Neuron (in vitro differentiated cells): ENCODE measurements around the gene SUZ12.
A peak's percentile ranks its signal among the peaks of the same experiment; 100 is the strongest.
"Not testable (repeated sequence)": the region's sequence is repeated elsewhere in the genome, so short reads cannot be mapped to it uniquely, and the experiment has no call there.

Source experiments
- H2AFZ ChIP-seq: one replicate; pipeline ENCODE4 v1.6.1; 2013; ENCODE audit warnings: low read depth, mild to moderate bottlenecking, inconsistent platforms, low read length, moderate library complexity
- H3K27me3 ChIP-seq: one replicate; pipeline ENCODE4 v1.6.1; 2013; ENCODE audit warnings: low read length; ENCODE audit not compliant: insufficient read depth
- H3K36me3 ChIP-seq: one replicate; pipeline ENCODE4 v1.6.1; 2013; ENCODE audit warnings: low read length; ENCODE audit not compliant: insufficient read depth
- H3K4me1 ChIP-seq: one replicate; pipeline ENCODE4 v1.6.1; 2013; ENCODE audit warnings: low read length; ENCODE audit not compliant: insufficient read depth
- H3K4me3 ChIP-seq: 2 replicates; pipeline ENCODE4 v1.5.1; 2013; ENCODE audit warnings: mild to moderate bottlenecking, low read length, moderate library complexity
- H3K9me3 ChIP-seq: one replicate; pipeline ENCODE4 v1.6.1; 2013; ENCODE audit warnings: low read length

Gene SUZ12

GRCh38 chr17:31936615-31937609 lies at the start of gene SUZ12:
TSS of gene SUZ12 (plus strand) at chr17:31937007. CDS start at chr17:31937247, 240 bp downstream.
- not testable (repeated sequence) for H3K27me3 ChIP-seq, H3K36me3 ChIP-seq, H3K4me1 ChIP-seq, H3K9me3 ChIP-seq
- peak within 1 kb of the TSS; percentile 97 for H3K4me3 ChIP-seq
- H2AFZ ChIP-seq = peak within 1 kb of the TSS; percentile 95

DNA sequence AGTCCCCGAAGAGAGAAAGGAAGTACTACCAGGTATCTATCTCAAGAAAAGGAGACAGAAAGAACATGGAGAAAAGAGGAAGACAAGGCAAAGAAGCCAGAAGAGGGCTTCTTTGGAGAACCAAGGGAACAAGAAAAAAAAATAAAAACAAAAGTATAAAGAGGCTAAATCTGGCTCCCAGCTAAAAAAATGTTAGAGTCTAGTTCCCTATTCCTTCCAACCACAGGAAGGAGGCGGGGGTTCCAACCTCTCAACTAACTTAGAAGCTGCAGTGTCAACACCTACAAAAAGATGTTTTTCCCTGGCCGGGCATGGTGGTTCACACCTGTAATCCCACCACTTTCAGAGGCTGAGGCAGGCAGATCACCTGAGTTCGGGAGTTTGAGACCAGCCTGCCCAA lies 48.7 kb upstream of the SUZ12 start:
- H3K27me3 ChIP-seq = no peaks in the 10 kb centered on the region
- H3K4me3 ChIP-seq = no peak overlapping the region
- H3K9me3 ChIP-seq = no peaks in the 10 kb centered on the region
- H3K4me1 ChIP-seq = no peaks in the 10 kb centered on the region
- peaks cover 74% of the 10 kb centered on the region for H3K36me3 ChIP-seq
- H2AFZ ChIP-seq = no peak overlapping the region

DNA sequence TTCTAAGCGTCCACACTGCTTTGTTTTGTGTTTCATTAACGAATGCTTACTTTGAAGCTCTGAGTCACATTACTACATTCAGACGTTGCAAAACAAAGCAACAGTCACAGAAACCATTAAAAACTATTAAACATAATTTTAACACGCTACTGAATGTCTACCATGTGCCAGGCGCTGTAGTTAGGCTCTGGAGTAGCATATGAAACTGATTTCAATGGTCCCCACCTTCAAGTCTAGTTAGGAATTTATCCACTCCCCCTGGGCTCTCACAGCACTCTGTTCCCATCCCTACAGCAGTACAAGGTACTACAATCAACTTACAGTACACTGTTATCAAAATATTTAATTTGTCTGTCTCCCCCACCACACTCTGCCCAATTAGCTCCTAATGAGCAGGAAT lies 35.9 kb upstream of the SUZ12 start:
- peak overlapping the region; percentile 10 for H2AFZ ChIP-seq
- H3K4me3 ChIP-seq = peak overlapping the region; percentile 70
- no peaks in the 10 kb centered on the region for H3K27me3 ChIP-seq
- H3K9me3 ChIP-seq = no peaks in the 10 kb centered on the region
- H3K4me1 ChIP-seq = peaks cover 3% of the 10 kb centered on the region
- H3K36me3 ChIP-seq = peaks cover 30% of the 10 kb centered on the region

DNA sequence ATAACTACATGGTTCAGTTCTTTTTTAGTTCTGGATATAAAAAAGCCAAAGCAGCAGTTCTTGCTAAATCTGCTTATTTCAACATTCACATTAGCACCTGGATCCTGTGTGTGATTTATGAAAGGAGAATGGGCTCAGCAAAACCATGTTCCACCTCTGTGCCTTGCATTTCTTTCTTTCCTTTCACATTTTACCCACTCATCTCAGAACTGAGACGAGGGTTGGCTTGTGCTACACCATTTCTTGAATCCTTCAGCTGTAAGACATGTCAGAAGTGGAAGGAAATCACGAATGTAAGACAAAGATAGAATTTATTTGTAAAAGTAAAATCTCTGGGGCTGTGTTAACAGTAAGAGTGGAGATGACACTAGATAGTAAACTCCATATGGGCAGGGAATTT lies 34.1 kb upstream of the SUZ12 start:
- H3K4me3 ChIP-seq = no peak overlapping the region
- H3K9me3 ChIP-seq = no peaks in the 10 kb centered on the region
- H3K4me1 ChIP-seq = peaks cover 3% of the 10 kb centered on the region
- H2AFZ ChIP-seq = peak overlapping the region; percentile 76
- peaks cover 15% of the 10 kb centered on the region for H3K36me3 ChIP-seq
- no peaks in the 10 kb centered on the region for H3K27me3 ChIP-seq

GRCh38 chr17:31903401-31903800 lies 33.4 kb upstream of the SUZ12 start:
- H3K9me3 ChIP-seq = no peaks in the 10 kb centered on the region
- H2AFZ ChIP-seq = no peak overlapping the region
- H3K36me3 ChIP-seq = peaks cover 8% of the 10 kb centered on the region
- peaks cover 3% of the 10 kb centered on the region for H3K4me1 ChIP-seq
- no peaks in the 10 kb centered on the region for H3K27me3 ChIP-seq
- H3K4me3 ChIP-seq = no peak overlapping the region

DNA sequence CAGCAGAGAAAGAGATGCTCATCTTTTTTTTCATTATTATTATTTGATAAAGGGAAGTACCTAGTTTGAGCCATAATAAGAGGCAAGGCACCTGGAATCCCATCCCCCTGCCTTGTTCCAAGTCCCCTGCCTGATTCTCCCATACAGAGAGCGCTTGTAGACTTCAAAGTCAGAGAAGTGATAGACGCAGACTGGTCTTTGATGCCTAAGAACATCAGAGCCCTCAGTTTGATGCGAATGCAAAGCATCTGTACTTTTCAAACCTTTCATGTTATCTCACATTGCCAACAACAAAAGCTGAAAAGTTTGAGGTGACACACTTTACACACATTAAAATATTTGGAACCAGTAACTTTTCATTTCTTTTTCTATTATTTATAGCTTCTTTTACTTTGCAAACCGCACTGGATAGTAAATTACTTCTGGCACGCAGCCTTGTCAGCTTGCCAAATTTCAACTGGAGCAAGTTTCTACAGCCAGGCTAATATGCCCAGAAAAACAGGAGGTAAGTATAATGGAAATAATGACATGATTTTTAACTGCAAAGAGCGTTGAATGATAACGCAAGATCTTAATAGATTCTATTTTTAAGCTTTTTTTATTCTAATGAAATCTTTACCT lies 29.4 kb upstream of the SUZ12 start:
- no peaks in the 10 kb centered on the region for H3K36me3 ChIP-seq
- no peak overlapping the region for H3K4me3 ChIP-seq
- no peak overlapping the region for H2AFZ ChIP-seq
- no peaks in the 10 kb centered on the region for H3K27me3 ChIP-seq
- H3K9me3 ChIP-seq = no peaks in the 10 kb centered on the region
- H3K4me1 ChIP-seq = no peaks in the 10 kb centered on the region

DNA sequence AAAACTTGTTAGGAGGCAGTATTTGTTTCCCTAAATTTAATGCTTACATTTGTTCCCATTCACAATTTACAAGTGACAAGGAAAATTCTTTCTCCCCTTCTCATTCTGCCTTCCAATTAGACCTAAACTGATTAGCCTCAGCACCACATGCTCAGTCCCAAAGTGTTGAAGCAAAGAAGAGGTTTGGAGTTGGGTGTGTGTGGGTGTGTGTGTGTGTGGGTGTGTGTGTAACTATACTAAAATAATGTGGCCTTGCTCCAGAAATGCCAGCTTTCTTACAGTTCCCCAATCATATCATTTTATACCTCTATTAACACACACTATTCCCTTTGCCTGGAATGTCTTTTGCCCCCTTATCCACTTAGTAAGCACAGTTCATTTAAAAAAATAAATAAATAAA lies 28.4 kb upstream of the SUZ12 start:
- no peaks in the 10 kb centered on the region for H3K4me1 ChIP-seq
- no peaks in the 10 kb centered on the region for H3K9me3 ChIP-seq
- H3K4me3 ChIP-seq = no peak overlapping the region
- no peak overlapping the region for H2AFZ ChIP-seq
- no peaks in the 10 kb centered on the region for H3K36me3 ChIP-seq
- no peaks in the 10 kb centered on the region for H3K27me3 ChIP-seq

DNA sequence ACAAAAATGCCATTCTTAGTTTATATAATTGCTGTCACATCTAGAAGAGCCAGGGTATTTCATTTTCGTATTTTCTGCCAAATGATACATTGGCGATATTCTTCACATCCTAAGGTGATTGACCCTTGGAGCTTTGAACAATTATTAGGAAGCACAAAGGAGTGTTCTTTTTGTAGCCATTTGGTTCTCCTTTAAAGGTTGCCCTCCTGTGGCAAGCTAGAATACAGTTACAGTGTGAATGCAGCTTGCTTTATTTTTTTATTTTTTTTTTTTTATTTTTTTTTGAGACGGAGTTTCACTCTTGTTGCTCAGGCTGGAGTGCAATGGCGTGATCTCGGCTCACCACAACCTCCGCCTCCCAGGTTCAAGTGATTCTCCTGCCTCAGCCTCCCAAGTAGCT lies 24.1 kb upstream of the SUZ12 start:
- not testable (repeated sequence) for H3K4me1 ChIP-seq, H3K9me3 ChIP-seq, H2AFZ ChIP-seq, H3K36me3 ChIP-seq, H3K4me3 ChIP-seq, H3K27me3 ChIP-seq

GRCh38 chr17:31915456-31916100 lies 21.2 kb upstream of the SUZ12 start:
- Histone ChIP-seq H2AFZ (no peak overlapping the region), H3K9me3 (peaks cover 2% of the 10 kb centered on the region), H3K4me1 (no peaks in the 10 kb centered on the region), H3K27me3 (no peaks in the 10 kb centered on the region), H3K36me3 (no peaks in the 10 kb centered on the region), H3K4me3 (no peak overlapping the region)

DNA sequence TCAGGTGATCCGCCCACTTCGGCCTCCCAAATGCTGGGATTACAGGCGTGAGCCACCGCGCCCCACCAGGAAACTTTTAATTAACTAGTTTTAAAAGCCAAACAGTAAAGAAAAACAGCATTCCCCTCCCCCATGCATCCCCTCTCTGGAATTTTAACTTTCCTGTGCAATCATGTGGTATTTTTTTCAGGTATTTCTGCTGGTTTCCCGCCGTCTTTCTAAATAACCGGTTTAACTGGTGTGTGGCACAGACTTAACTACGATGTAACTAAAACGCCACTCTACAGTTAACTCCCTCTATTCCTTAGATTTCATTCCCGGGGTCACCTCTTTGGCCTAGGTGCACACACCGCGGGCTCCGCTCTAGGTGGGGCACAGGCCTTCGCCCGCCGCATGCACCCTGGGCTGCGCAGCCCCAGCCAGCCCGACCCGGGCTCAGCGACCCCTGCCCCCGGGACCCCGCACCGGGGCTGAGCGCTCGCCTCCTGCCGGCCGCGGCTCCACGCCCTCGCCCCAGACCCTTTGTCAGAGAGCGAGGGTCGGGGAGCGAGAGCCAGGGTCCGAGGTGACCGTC lies 20.2 kb upstream of the SUZ12 start:
- Histone ChIP-seq H2AFZ (no peak overlapping the region), H3K9me3 (peaks cover 2% of the 10 kb centered on the region)

DNA sequence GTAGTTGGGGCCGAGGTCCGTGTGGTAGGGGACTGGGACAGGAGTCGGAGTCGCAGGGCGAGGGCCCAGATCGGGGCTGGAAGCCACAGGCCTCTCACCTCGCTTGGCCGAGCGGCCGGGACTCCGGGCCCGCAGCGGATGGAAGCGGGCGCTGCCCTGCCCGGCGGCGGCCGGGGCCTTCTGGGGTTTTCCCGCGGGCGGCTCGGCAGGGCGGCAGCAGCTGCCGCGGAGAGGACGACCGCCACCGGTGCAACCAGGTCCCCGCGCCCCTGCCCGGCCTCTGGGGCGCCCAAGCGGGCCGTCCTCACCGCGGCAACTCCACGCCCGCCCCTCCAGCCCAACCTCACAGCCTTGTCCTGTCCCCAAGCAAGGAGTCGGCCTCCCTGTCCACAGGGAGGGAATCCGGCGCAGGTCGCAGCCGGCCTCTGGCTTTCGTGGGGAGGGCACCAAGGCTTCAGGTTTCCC lies 19.7 kb upstream of the SUZ12 start:
- peaks cover 2% of the 10 kb centered on the region for H3K9me3 ChIP-seq
- no peaks in the 10 kb centered on the region for H3K27me3 ChIP-seq
- H3K4me1 ChIP-seq = no peaks in the 10 kb centered on the region
- H3K4me3 ChIP-seq = no peak overlapping the region
- no peak overlapping the region for H2AFZ ChIP-seq
- no peaks in the 10 kb centered on the region for H3K36me3 ChIP-seq

More for the DNA sequence above, 20.2 kb upstream of the SUZ12 start:
- Histone ChIP-seq H3K4me3 (no peak overlapping the region), H3K4me1 (no peaks in the 10 kb centered on the region), H3K36me3 (no peaks in the 10 kb centered on the region), H3K27me3 (no peaks in the 10 kb centered on the region)

GRCh38 chr17:31917721-31918120 lies 19.1 kb upstream of the SUZ12 start:
- H2AFZ ChIP-seq, H3K4me1 ChIP-seq, H3K36me3 ChIP-seq, H3K27me3 ChIP-seq, H3K9me3 ChIP-seq, H3K4me3 ChIP-seq: not testable (repeated sequence)

GRCh38 chr17:31918701-31919128 lies 18.1 kb upstream of the SUZ12 start:
- H3K4me3 ChIP-seq = no peak overlapping the region
- H3K27me3 ChIP-seq = no peaks in the 10 kb centered on the region
- H2AFZ ChIP-seq = no peak overlapping the region
- no peaks in the 10 kb centered on the region for H3K4me1 ChIP-seq
- peaks cover 2% of the 10 kb centered on the region for H3K9me3 ChIP-seq
- H3K36me3 ChIP-seq = no peaks in the 10 kb centered on the region
